ENCODE data around the gene OR12D1.
"Not testable (repeated sequence)": the region's sequence is repeated elsewhere in the genome, so short reads cannot be mapped to it uniquely, and the experiment has no call there.

The OR12D1 gene

DNA sequence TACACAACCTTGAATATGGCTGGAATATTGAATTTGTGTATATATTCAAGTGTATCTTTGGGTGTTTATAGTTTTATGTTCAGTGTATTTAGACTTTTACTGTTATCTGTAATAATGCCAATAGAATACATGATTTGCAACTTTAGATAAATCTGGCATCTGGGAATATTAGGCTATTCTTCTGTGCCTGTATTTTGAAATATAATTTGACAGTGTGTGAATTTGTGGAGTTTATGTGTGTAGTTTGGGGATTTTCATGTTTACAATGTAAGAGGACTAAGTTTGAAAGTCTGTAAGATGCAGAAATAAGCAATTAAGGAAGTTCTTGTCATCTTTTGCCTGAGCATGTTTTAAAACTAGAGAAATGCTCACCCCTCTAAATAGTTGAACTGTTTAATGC is 24.3 kb downstream of the OR12D1 start, which contains the start of gene OR10C1:
OR10C1 (plus strand) TSS at position 301 of the 400 bp plus-strand sequence. CDS start 710 bp downstream, outside the sequence.
- TF ChIP-seq ZC3H10 (CRISPR knock-in tag; IDR thresholded peaks at IDR 0.05), result no peak
- TF ChIP-seq OSR1 (CRISPR knock-in tag; IDR thresholded peaks at IDR 0.05), result no peak
- TF ChIP-seq, protein P1, sequence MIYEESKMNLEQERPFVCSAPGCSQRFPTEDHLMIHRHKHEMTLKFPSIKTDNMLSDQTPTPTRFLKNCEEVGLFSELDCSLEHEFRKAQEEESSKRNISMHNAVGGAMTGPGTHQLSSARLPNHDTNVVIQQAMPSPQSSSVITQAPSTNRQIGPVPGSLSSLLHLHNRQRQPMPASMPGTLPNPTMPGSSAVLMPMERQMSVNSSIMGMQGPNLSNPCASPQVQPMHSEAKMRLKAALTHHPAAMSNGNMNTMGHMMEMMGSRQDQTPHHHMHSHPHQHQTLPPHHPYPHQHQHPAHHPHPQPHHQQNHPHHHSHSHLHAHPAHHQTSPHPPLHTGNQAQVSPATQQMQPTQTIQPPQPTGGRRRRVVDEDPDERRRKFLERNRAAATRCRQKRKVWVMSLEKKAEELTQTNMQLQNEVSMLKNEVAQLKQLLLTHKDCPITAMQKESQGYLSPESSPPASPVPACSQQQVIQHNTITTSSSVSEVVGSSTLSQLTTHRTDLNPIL (CRISPR knock-in tag; IDR thresholded peaks at IDR 0.05; ENCODE audit: low read depth), result no peak
- no peak for TF ChIP-seq TCF4 (CRISPR knock-in tag; IDR thresholded peaks at IDR 0.05; ENCODE audit: borderline replicate concordance)
- no peak for TF ChIP-seq PPARA (CRISPR knock-in tag; IDR thresholded peaks at IDR 0.05; ENCODE audit: borderline replicate concordance)
- TF ChIP-seq TOX (CRISPR knock-in tag; IDR thresholded peaks at IDR 0.05; ENCODE audit: borderline replicate concordance), result no peak
- TF ChIP-seq, protein P2, sequence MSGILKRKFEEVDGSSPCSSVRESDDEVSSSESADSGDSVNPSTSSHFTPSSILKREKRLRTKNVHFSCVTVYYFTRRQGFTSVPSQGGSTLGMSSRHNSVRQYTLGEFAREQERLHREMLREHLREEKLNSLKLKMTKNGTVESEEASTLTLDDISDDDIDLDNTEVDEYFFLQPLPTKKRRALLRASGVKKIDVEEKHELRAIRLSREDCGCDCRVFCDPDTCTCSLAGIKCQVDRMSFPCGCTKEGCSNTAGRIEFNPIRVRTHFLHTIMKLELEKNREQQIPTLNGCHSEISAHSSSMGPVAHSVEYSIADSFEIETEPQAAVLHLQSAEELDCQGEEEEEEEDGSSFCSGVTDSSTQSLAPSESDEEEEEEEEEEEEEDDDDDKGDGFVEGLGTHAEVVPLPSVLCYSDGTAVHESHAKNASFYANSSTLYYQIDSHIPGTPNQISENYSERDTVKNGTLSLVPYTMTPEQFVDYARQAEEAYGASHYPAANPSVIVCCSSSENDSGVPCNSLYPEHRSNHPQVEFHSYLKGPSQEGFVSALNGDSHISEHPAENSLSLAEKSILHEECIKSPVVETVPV (CRISPR knock-in tag; IDR thresholded peaks at IDR 0.05), result no peak
- TF ChIP-seq BACH2 (CRISPR knock-in tag; IDR thresholded peaks at IDR 0.05; ENCODE audit: borderline replicate concordance), result no peak
- TF ChIP-seq ARNTL (CRISPR knock-in tag; IDR thresholded peaks at IDR 0.05; ENCODE audit: borderline replicate concordance, low read depth), result no peak
- TF ChIP-seq GLIS3 (CRISPR knock-in tag; IDR thresholded peaks at IDR 0.05), result no peak
- TF ChIP-seq, protein P3, sequence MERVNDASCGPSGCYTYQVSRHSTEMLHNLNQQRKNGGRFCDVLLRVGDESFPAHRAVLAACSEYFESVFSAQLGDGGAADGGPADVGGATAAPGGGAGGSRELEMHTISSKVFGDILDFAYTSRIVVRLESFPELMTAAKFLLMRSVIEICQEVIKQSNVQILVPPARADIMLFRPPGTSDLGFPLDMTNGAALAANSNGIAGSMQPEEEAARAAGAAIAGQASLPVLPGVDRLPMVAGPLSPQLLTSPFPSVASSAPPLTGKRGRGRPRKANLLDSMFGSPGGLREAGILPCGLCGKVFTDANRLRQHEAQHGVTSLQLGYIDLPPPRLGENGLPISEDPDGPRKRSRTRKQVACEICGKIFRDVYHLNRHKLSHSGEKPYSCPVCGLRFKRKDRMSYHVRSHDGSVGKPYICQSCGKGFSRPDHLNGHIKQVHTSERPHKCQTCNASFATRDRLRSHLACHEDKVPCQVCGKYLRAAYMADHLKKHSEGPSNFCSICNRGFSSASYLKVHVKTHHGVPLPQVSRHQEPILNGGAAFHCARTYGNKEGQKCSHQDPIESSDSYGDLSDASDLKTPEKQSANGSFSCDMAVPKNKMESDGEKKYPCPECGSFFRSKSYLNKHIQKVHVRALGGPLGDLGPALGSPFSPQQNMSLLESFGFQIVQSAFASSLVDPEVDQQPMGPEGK (CRISPR knock-in tag; IDR thresholded peaks at IDR 0.05; ENCODE audit: borderline replicate concordance), result no peak
- no peak for TF ChIP-seq ZNF565 (CRISPR knock-in tag; conservative IDR thresholded peaks at IDR 0.05; ENCODE audit: low read depth)
- TF ChIP-seq CSDC2 (CRISPR knock-in tag; IDR thresholded peaks at IDR 0.05), result no peak
- TF ChIP-seq ZNF70 (CRISPR knock-in tag; IDR thresholded peaks at IDR 0.05), result no peak
- TF ChIP-seq ZNF8 (CRISPR knock-in tag; IDR thresholded peaks at IDR 0.05), result no peak
- TF ChIP-seq SNAI2 (CRISPR knock-in tag; IDR thresholded peaks at IDR 0.05), result no peak
- no peak for TF ChIP-seq ESRRG (CRISPR knock-in tag; IDR thresholded peaks at IDR 0.05)
- no peak for TF ChIP-seq ISL1 (CRISPR knock-in tag; IDR thresholded peaks at IDR 0.05)
- TF ChIP-seq, protein P4, sequence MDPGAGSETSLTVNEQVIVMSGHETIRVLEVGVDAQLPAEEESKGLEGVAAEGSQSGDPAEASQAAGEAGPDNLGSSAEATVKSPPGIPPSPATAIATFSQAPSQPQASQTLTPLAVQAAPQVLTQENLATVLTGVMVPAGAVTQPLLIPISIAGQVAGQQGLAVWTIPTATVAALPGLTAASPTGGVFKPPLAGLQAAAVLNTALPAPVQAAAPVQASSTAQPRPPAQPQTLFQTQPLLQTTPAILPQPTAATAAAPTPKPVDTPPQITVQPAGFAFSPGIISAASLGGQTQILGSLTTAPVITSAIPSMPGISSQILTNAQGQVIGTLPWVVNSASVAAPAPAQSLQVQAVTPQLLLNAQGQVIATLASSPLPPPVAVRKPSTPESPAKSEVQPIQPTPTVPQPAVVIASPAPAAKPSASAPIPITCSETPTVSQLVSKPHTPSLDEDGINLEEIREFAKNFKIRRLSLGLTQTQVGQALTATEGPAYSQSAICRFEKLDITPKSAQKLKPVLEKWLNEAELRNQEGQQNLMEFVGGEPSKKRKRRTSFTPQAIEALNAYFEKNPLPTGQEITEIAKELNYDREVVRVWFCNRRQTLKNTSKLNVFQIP (CRISPR knock-in tag; IDR thresholded peaks at IDR 0.05; ENCODE audit: borderline replicate concordance, low read depth), result no peak
- no peak for ATAC-seq

DNA sequence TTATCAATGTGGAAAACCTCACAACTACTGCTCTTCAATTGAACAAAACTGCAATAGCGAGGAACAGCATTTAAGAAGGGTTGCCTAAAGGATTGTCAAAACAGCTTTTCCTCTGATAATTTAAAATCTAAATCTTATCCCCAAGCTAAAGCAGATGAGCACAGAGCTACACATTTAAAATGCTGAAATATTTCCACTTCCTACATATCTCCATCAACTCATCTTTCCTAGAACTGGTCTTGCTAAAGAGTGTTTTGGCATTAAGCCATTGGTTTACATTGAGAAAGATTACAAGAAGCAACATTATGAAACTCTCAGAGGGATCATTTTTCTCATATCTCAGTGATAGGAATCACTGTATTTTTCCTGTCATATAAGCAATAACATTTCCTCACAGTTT is 28.0 kb downstream of the OR12D1 start:
- no peak for TF ChIP-seq PPARA (CRISPR knock-in tag; IDR thresholded peaks at IDR 0.05; ENCODE audit: borderline replicate concordance)
- ATAC-seq, result no peak

DNA sequence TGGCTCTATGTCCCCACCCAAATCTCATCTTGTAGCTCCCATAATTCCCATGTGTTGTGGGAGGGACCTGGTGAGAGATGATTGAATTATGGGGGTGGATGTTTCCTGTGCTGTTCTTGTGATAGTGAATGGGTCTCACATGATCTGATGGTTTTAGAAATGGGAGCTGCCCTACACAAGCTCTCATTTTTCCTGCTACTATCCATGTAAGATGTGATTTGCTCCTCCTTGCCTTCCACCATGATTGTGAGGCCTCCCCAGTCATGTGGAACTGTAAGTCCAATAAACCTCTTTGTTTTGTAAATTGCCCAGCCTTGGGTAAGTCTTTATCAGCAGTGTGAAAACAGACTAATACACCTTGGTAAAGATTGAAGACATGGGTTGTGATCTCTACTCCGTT is 29.3 kb downstream of the OR12D1 start:
- not testable (repeated sequence) for ATAC-seq

DNA sequence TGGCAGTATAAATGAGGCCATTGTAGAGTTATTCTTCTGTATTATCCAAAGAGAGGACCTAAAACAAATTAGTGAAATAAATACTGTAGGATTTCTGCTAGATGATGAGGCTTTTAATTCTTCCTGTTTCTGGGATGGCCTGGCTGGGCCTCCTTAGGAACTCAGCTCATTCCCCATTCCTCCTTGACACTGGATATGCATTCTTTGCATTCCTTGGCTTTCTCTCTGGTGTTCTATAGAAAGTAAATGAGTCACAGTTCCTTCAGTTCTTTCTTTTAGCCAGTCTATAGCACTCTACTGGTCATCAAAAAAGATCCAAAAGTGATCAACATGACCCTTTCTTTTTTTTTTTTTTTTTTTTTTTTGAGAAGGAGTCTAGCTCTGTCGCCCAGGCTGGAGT is 32.9 kb downstream of the OR12D1 start:
- TF ChIP-seq ZC3H10 (CRISPR knock-in tag; IDR thresholded peaks at IDR 0.05) (no peak), CSDC2 (CRISPR knock-in tag; IDR thresholded peaks at IDR 0.05) (no peak), ESRRG (CRISPR knock-in tag; IDR thresholded peaks at IDR 0.05) (no peak), SNAI2 (CRISPR knock-in tag; IDR thresholded peaks at IDR 0.05) (no peak), ZFP30 (CRISPR knock-in tag; IDR thresholded peaks at IDR 0.05) (no peak), PPARA (CRISPR knock-in tag; IDR thresholded peaks at IDR 0.05; ENCODE audit: borderline replicate concordance) (no peak), BACH2 (CRISPR knock-in tag; IDR thresholded peaks at IDR 0.05; ENCODE audit: borderline replicate concordance) (no peak)
- TF ChIP-seq, protein P5, sequence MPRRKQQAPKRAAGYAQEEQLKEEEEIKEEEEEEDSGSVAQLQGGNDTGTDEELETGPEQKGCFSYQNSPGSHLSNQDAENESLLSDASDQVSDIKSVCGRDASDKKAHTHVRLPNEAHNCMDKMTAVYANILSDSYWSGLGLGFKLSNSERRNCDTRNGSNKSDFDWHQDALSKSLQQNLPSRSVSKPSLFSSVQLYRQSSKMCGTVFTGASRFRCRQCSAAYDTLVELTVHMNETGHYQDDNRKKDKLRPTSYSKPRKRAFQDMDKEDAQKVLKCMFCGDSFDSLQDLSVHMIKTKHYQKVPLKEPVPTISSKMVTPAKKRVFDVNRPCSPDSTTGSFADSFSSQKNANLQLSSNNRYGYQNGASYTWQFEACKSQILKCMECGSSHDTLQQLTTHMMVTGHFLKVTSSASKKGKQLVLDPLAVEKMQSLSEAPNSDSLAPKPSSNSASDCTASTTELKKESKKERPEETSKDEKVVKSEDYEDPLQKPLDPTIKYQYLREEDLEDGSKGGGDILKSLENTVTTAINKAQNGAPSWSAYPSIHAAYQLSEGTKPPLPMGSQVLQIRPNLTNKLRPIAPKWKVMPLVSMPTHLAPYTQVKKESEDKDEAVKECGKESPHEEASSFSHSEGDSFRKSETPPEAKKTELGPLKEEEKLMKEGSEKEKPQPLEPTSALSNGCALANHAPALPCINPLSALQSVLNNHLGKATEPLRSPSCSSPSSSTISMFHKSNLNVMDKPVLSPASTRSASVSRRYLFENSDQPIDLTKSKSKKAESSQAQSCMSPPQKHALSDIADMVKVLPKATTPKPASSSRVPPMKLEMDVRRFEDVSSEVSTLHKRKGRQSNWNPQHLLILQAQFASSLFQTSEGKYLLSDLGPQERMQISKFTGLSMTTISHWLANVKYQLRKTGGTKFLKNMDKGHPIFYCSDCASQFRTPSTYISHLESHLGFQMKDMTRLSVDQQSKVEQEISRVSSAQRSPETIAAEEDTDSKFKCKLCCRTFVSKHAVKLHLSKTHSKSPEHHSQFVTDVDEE (CRISPR knock-in tag; IDR thresholded peaks at IDR 0.05), result no peak
- peak; percentile 63; the same call in 2 of the 3 replicates for ATAC-seq

All from SK-N-SH treated with all-trans-retinoic acid at 6 μM for 48 hours (cell line).